Mesendoderm (in vitro differentiated cells): Measurements from ENCODE around the gene EPHB3.
A peak's percentile ranks its signal among the peaks of the same experiment; 100 is the strongest.

Experiments used
- DNase-seq: peaks from one replicate; pipeline ENCODE4 v3.0.0; 2013
- H2AK5ac ChIP-seq: 2 replicates; pipeline ENCODE4 v1.6.1; 2013; ENCODE audit warnings: low read length, inconsistent platforms
- H2BK120ac ChIP-seq: 2 replicates; pipeline ENCODE4 v1.6.1; 2013; ENCODE audit warnings: low read depth, mild to moderate bottlenecking, low read length, moderate library complexity, mixed read lengths
- H2BK15ac ChIP-seq: replicated peaks from 2 replicates; pipeline ENCODE4 v1.6.1; 2013; ENCODE audit warnings: low read depth, mild to moderate bottlenecking, moderate library complexity
- H2BK5ac ChIP-seq: 2 replicates; pipeline ENCODE4 v1.6.1; 2013; ENCODE audit warnings: low read length, inconsistent platforms
- H3K18ac ChIP-seq: 2 replicates; pipeline ENCODE4 v1.6.1; 2013; ENCODE audit warnings: mild to moderate bottlenecking, low read length, mixed read lengths
- H3K23ac ChIP-seq: one replicate; pipeline ENCODE4 v1.6.1; 2013; ENCODE audit warnings: low read length
- H3K27ac ChIP-seq: 2 replicates; pipeline ENCODE4 v1.5.1; 2013; ENCODE audit warnings: low read depth, mild to moderate bottlenecking, inconsistent platforms, low read length, moderate library complexity
- H3K27me3 ChIP-seq: 2 replicates; pipeline ENCODE4 v1.6.1; 2013; ENCODE audit warnings: low read length, control low read depth, mild to moderate bottlenecking, inconsistent platforms; ENCODE audit not compliant: insufficient read depth, poor library complexity
- H3K36me3 ChIP-seq: 2 replicates; pipeline ENCODE4 v1.6.1; 2013; ENCODE audit warnings: low read length, inconsistent platforms; ENCODE audit not compliant: control insufficient read depth, insufficient read depth
- H3K4ac ChIP-seq: one replicate; pipeline ENCODE4 v1.6.1; 2013; ENCODE audit warnings: low read depth, mild to moderate bottlenecking, low read length, moderate library complexity
- H3K4me1 ChIP-seq: 2 replicates; pipeline ENCODE4 v1.6.1; 2013; ENCODE audit warnings: low read depth, low read length, inconsistent platforms; ENCODE audit not compliant: control insufficient read depth
- H3K4me2 ChIP-seq: 2 replicates; pipeline ENCODE4 v1.6.1; 2013; ENCODE audit warnings: low read length
- H3K4me3 ChIP-seq: 2 replicates; pipeline ENCODE4 v1.5.1; 2013; ENCODE audit warnings: mild to moderate bottlenecking, low read length
- H3K56ac ChIP-seq: one replicate; pipeline ENCODE4 v1.6.1; 2013; ENCODE audit warnings: low read length
- H3K79me1 ChIP-seq: 2 replicates; pipeline ENCODE4 v1.6.1; 2013; ENCODE audit warnings: low read length, inconsistent platforms
- H3K79me2 ChIP-seq: 2 replicates; pipeline ENCODE4 v1.6.1; 2013; ENCODE audit warnings: mild to moderate bottlenecking, low read length; ENCODE audit not compliant: control insufficient read depth, insufficient read depth
- H3K9ac ChIP-seq: 2 replicates; pipeline ENCODE4 v1.6.1; 2013; ENCODE audit warnings: low read length, inconsistent platforms
- H4K5ac ChIP-seq: one replicate; pipeline ENCODE4 v1.6.1; 2013; ENCODE audit warnings: low read length
- H4K8ac ChIP-seq: one replicate; pipeline ENCODE4 v1.6.1; 2013; ENCODE audit warnings: low read depth, mild to moderate bottlenecking, control low read depth, low read length, moderate library complexity
- WGBS: extraction: QIAGEN DNeasy Blood & Tissue Kit; methylation state at CpG from one replicate; pipeline ENCODE4 v1.1.7; 2013; ENCODE audit warnings: low lambda C conversion rate, missing lambda C conversion rate; ENCODE audit not compliant: insufficient coverage; ENCODE audit errors: extremely low coverage; 5-methylcytosine and 5-hydroxymethylcytosine counted together

Gene EPHB3

GRCh38 chr3:184563941-184564684 lies 2.5 kb downstream of the EPHB3 start:
- no peak overlapping the region for H2BK15ac ChIP-seq
- no peak overlapping the region for H2BK120ac ChIP-seq
- no peaks in the 10 kb centered on the region for H3K36me3 ChIP-seq
- H3K4me3 ChIP-seq: peak overlapping the region; percentile 26
- H3K18ac ChIP-seq: no peak overlapping the region
- H3K27ac ChIP-seq: no peak overlapping the region
- no peak overlapping the region for H4K5ac ChIP-seq
- no peak overlapping the region for H4K8ac ChIP-seq
- DNase-seq: no peak
- H2AK5ac ChIP-seq: no peak overlapping the region
- peaks cover 29% of the 10 kb centered on the region for H3K79me1 ChIP-seq
- peak overlapping the region; percentile 69 for H3K56ac ChIP-seq
- peaks cover 30% of the 10 kb centered on the region for H3K4me1 ChIP-seq
- H3K4ac ChIP-seq: no peak overlapping the region
- no CpG with 5 or more reads among the region's 13 CpGs for WGBS
- peak overlapping the region; percentile 57 for H3K4me2 ChIP-seq
- peaks cover 2% of the 10 kb centered on the region for H3K27me3 ChIP-seq
- no peak overlapping the region for H2BK5ac ChIP-seq
- no peak overlapping the region for H3K23ac ChIP-seq
- peaks cover 58% of the 10 kb centered on the region for H3K79me2 ChIP-seq
- peak overlapping the region; percentile 46 for H3K9ac ChIP-seq

- Histone ChIP-seq H2BK5ac (no peak overlapping the region), H3K56ac (peak overlapping the region; percentile 70), H3K27ac (no peak overlapping the region), H3K4ac (no peak overlapping the region), H2AK5ac (peak overlapping the region; percentile 15), H2BK15ac (no peak overlapping the region), H3K79me1 (peaks cover 31% of the 10 kb centered on the region), H4K8ac (no peak overlapping the region), H3K23ac (no peak overlapping the region), H3K79me2 (peaks cover 59% of the 10 kb centered on the region), H3K27me3 (peaks cover 2% of the 10 kb centered on the region), H3K4me3 (no peak overlapping the region), H3K36me3 (no peaks in the 10 kb centered on the region), H4K5ac (no peak overlapping the region), H3K18ac (no peak overlapping the region), H3K4me2 (peak overlapping the region; percentile 57), H3K9ac (peak overlapping the region; percentile 13), H2BK120ac (no peak overlapping the region), H3K4me1 (peaks cover 29% of the 10 kb centered on the region)
- WGBS: no CpG with 5 or more reads among the region's 5 CpGs
- DNase-seq: no peak
Observed at GRCh38 chr3:184564685-184565385, 3.2 kb downstream of the EPHB3 start.

GRCh38 chr3:184565421-184566211 lies 4.0 kb downstream of the EPHB3 start:
- Histone ChIP-seq H3K9ac (peak overlapping the region; percentile 54), H3K79me2 (peaks cover 62% of the 10 kb centered on the region), H3K4ac (no peak overlapping the region), H3K56ac (peak overlapping the region; percentile 70), H3K23ac (peak overlapping the region; percentile 8), H3K27me3 (peaks cover 2% of the 10 kb centered on the region), H3K27ac (no peak overlapping the region), H3K79me1 (peaks cover 33% of the 10 kb centered on the region), H4K8ac (no peak overlapping the region), H2AK5ac (no peak overlapping the region), H3K18ac (no peak overlapping the region), H4K5ac (no peak overlapping the region), H3K36me3 (no peaks in the 10 kb centered on the region), H3K4me3 (no peak overlapping the region), H2BK120ac (no peak overlapping the region), H2BK15ac (no peak overlapping the region), H3K4me1 (peaks cover 32% of the 10 kb centered on the region), H3K4me2 (peak overlapping the region; percentile 1), H2BK5ac (no peak overlapping the region)
- no CpG with 5 or more reads among the region's 14 CpGs for WGBS
- peak; percentile 75 for DNase-seq

DNA sequence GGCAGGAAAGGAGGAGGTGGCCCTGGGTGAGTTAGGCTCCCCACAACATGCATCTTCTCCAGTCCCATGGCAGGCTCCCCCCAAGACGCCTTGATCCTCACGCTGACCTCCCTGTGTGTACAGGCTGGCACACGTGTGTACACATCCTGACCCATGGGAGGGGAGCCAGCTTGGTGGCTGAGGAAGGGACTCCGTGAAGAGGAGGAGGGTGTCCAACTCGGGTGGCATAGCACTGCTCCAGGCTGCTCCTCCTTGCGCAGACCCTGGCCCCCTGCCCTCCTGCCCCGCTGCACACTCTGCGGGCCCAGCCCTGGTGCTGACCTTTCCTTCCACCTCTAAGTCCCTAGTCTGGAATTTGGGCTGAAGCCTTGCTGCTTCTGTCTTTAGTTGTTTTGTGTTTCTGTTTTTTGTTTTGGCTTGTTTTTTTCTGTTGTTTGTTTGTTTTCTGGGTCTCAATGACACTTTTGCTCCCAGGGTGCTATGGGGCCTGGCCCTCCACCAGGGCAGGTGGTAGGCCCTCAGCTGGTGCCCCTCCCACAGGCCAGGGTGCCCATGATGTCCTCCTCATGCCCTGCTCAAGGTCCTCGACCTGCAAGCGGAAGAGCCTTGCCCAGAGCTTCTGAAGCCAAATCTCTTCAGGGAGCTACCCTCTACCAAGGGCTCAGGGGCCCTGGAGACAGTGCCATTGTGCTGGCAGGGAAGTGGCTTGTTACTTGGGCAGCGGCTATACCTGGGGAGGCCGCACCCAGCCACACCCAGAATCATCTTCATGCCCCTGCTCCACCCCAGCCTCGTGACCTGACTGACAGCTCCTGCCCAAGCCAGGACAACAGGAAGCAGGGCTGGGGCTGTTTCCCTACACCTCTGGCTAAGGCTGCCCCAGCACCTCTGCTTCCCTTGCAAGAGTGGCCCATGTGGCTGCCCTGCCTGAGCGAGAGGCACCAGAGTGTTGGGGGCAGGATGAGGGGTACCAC lies 5.1 kb downstream of the EPHB3 start:
- H3K4me1 ChIP-seq: peaks cover 27% of the 10 kb centered on the region
- WGBS: no CpG with 5 or more reads among the region's 14 CpGs
- H3K56ac ChIP-seq: peak overlapping the region; percentile 32

DNA sequence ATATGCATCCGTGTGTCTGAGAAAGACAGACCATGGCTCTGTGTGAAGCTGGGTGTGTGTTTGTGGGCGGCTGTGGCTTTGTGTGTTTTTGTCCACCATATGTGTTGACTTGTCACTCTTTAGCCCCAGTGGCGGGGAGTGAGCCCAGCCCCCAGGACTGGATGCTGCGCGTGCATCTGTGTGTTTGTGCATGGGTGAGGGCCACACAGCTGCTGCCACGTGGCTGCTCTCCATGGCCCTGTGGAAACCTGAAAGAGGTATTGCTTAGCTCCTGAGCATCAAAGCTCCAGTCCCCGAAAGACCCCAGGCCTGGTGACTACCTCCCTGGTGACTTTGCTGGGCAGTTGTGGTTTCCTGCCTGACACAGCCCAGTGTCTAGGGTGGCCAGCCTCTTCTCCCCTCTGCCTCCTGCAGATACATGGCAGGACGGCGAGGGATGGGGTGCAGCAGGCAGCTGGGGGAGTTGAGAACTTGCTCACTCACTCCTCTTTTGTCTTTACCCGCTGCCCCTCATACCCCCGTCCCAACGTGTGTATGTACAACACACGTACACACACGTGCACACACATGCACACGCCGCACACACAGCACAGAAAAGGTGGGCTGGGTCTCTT lies 6.5 kb downstream of the EPHB3 start:
- WGBS: no CpG with 5 or more reads among the region's 16 CpGs
- DNase-seq: peak; percentile 21
- H2BK120ac ChIP-seq: no peak overlapping the region
- peak overlapping the region; percentile 75 for H3K9ac ChIP-seq
- H3K79me2 ChIP-seq: peaks cover 63% of the 10 kb centered on the region
- H2BK5ac ChIP-seq: no peak overlapping the region
- H3K56ac ChIP-seq: peak overlapping the region; percentile 90
- H3K4me1 ChIP-seq: peaks cover 27% of the 10 kb centered on the region
- H3K18ac ChIP-seq: peak overlapping the region; percentile 9
- no peaks in the 10 kb centered on the region for H3K36me3 ChIP-seq
- no peak overlapping the region for H4K8ac ChIP-seq
- H3K4me2 ChIP-seq: peak overlapping the region; percentile 71
- H3K79me1 ChIP-seq: peaks cover 46% of the 10 kb centered on the region
- no peak overlapping the region for H3K4ac ChIP-seq
- no peak overlapping the region for H3K27ac ChIP-seq
- H2BK15ac ChIP-seq: no peak overlapping the region
- H3K27me3 ChIP-seq: peaks cover 2% of the 10 kb centered on the region
- no peak overlapping the region for H4K5ac ChIP-seq
- no peak overlapping the region for H3K23ac ChIP-seq
- H2AK5ac ChIP-seq: peak overlapping the region; percentile 68
- H3K4me3 ChIP-seq: no peak overlapping the region

More for the DNA sequence above, 5.1 kb downstream of the EPHB3 start:
- Histone ChIP-seq H3K27ac (no peak overlapping the region), H3K4me2 (no peak overlapping the region), H3K9ac (no peak overlapping the region), H3K27me3 (peaks cover 2% of the 10 kb centered on the region), H3K4ac (no peak overlapping the region), H3K36me3 (no peaks in the 10 kb centered on the region), H3K79me2 (peaks cover 68% of the 10 kb centered on the region), H4K8ac (no peak overlapping the region), H2BK5ac (no peak overlapping the region), H3K4me3 (no peak overlapping the region), H2BK15ac (no peak overlapping the region), H2BK120ac (no peak overlapping the region), H3K18ac (no peak overlapping the region), H2AK5ac (no peak overlapping the region), H3K23ac (peak overlapping the region; percentile 8), H3K79me1 (peaks cover 39% of the 10 kb centered on the region), H4K5ac (no peak overlapping the region)
- DNase-seq: no peak
